ENCODE measurements around the gene SDC1.

- TF ChIP-seq POLR2A (IDR thresholded peaks at IDR 0.05): no peak
- TF ChIP-seq CTCF (IDR thresholded peaks at IDR 0.05): no peak
Observed at GRCh38 chr2:20183373-20183772, 41.6 kb downstream of the SDC1 start.
